Activated CD4-positive, alpha-beta T cell treated with anti-CD3 and anti-CD28 coated beads for 36 hours (primary cell): ENCODE data around the gene ZCCHC14. TPM values are rescaled to one million over a fixed set of nuclear protein-coding genes. Genes with fewer than 3 reads are reported as not detected.
"Not testable (repeated sequence)": the region's sequence is repeated elsewhere in the genome, so short reads cannot be mapped to it uniquely, and the experiment has no call there.

ENCODE experiments used
- ATAC-seq: fragments of 200-7000 bp; cut with Tn5 transposase; one replicate; pipeline ENCODE4 v1.10.0; 2021; ENCODE audit warnings: mild to moderate bottlenecking, moderate library complexity
- CTCF ChIA-PET: fragments of 350-600 bp; sonication (Branson Sonifier 250); formaldehyde crosslinking; loops from one replicate; lab custom pipeline; 2021; ENCODE audit warnings: antibody characterized with exemption; lab: Charles Lee
- POLR2A ChIA-PET: fragments of 350-600 bp; sonication (Branson Sonifier 250); formaldehyde crosslinking; loops from one replicate; lab custom pipeline; 2021; ENCODE audit warnings: antibody characterized with exemption, inconsistent platforms; lab: Charles Lee
- DNase-seq: peaks from one replicate; pipeline ENCODE4 v3.0.0-alpha.2; 2020
- H3K27ac Mint-ChIP-seq: one replicate; pipeline ENCODE4 v1.8.0; 2021; ENCODE audit warnings: mixed read lengths
- H3K27me3 Mint-ChIP-seq: one replicate; pipeline ENCODE4 v1.8.0; 2021; ENCODE audit warnings: mixed read lengths
- H3K36me3 Mint-ChIP-seq: one replicate; pipeline ENCODE4 v1.8.0; 2021; ENCODE audit warnings: low read depth, mixed read lengths
- H3K4me1 Mint-ChIP-seq: one replicate; pipeline ENCODE4 v1.8.0; 2021; ENCODE audit warnings: mixed read lengths
- H3K4me3 Mint-ChIP-seq: one replicate; pipeline ENCODE4 v1.8.0; 2021; ENCODE audit warnings: mild to moderate bottlenecking, moderate library complexity, mixed read lengths
- H3K9me3 Mint-ChIP-seq: one replicate; pipeline ENCODE4 v1.8.0; 2021; ENCODE audit warnings: low read depth, mixed read lengths
- intact Hi-C, 2 experiments: fragments of 100-400 bp; cut with DNase I in 1 of 2; cut with micrococcal nuclease in 1 of 2; formaldehyde crosslinking; loops; one replicate each; pipeline versions ENCODE4 v1.14.2 to v1.15.1; 2022 to 2024; cut with DNase I, micrococcal nuclease
- total RNA-seq, 2 experiments: library from RNA; stranded (reverse); gene quantifications; one replicate each; pipeline ENCODE4 v1.2.3, GENCODE V29; 2021

Gene ZCCHC14
- total RNA-seq, 2 experiments from 2014 or later = 10.1 to 12.9 TPM

- POLR2A ChIA-PET = not testable (repeated sequence)
- CTCF ChIA-PET = interaction anchor here (0.7 to 1.2 kb wide), 2 partner anchors 114 to 238 kb away, joined by 3 read pairs; no protein-coding TSS in a partner anchor
Measured at GRCh38 chr16:87521764-87522163, 28.9 kb upstream of the ZCCHC14 start.

GRCh38 chr16:87519170-87519569, 26.3 kb upstream of the ZCCHC14 start:
- POLR2A ChIA-PET, H3K4me3 Mint-ChIP-seq, H3K27me3 Mint-ChIP-seq, H3K36me3 Mint-ChIP-seq, intact Hi-C loops, H3K9me3 Mint-ChIP-seq, DNase-seq, ATAC-seq, H3K27ac Mint-ChIP-seq, H3K4me1 Mint-ChIP-seq: not testable (repeated sequence)
- CTCF ChIA-PET = interaction anchor here (1.0 kb wide), 1 partner anchor 117 kb away, joined by 3 read pairs; no protein-coding TSS in a partner anchor

More at GRCh38 chr16:87521764-87522163, 28.9 kb upstream of the ZCCHC14 start:
- H3K4me1 Mint-ChIP-seq, H3K27ac Mint-ChIP-seq, H3K4me3 Mint-ChIP-seq, DNase-seq, intact Hi-C loops, H3K36me3 Mint-ChIP-seq, ATAC-seq, H3K9me3 Mint-ChIP-seq: not testable (repeated sequence)
- H3K27me3 Mint-ChIP-seq = peaks cover 11% of the 10 kb centered on the region

- H3K4me1 Mint-ChIP-seq, H3K9me3 Mint-ChIP-seq, POLR2A ChIA-PET, ATAC-seq, H3K27ac Mint-ChIP-seq, DNase-seq, H3K27me3 Mint-ChIP-seq, H3K36me3 Mint-ChIP-seq, intact Hi-C loops, H3K4me3 Mint-ChIP-seq: not testable (repeated sequence)
- CTCF ChIA-PET = interaction anchor here (1.0 kb wide), 1 partner anchor 118 kb away, joined by 3 read pairs; no protein-coding TSS in a partner anchor
Measured at GRCh38 chr16:87518430-87519051, 25.7 kb upstream of the ZCCHC14 start.

- CTCF ChIA-PET, H3K36me3 Mint-ChIP-seq, POLR2A ChIA-PET, H3K4me1 Mint-ChIP-seq, H3K27me3 Mint-ChIP-seq, intact Hi-C loops, H3K27ac Mint-ChIP-seq, H3K9me3 Mint-ChIP-seq, H3K4me3 Mint-ChIP-seq: not testable (repeated sequence)
- DNase-seq (peak; percentile 32), ATAC-seq (peak; percentile 94)
Measured at GRCh38 chr16:87517610-87518429, 25.0 kb upstream of the ZCCHC14 start.

- H3K4me1 Mint-ChIP-seq = no peaks in the 10 kb centered on the region
- H3K27me3 Mint-ChIP-seq = peaks cover 8% of the 10 kb centered on the region
- H3K4me3 Mint-ChIP-seq = no peak overlapping the region
- DNase-seq = no peak
- no peak overlapping the region for H3K27ac Mint-ChIP-seq
- no peaks in the 10 kb centered on the region for H3K9me3 Mint-ChIP-seq
- no peak for ATAC-seq
- CTCF ChIA-PET = no interaction called here
- intact Hi-C loops = no loop called here
- H3K36me3 Mint-ChIP-seq = no peaks in the 10 kb centered on the region
- POLR2A ChIA-PET = interaction anchor here (0.6 kb wide), 1 partner anchor 120 kb away, joined by 5 read pairs; no protein-coding TSS in a partner anchor
Measured at GRCh38 chr16:87516361-87516760, 23.5 kb upstream of the ZCCHC14 start.

- POLR2A ChIA-PET = no interaction called here
- CTCF ChIA-PET = no interaction called here
- no peak overlapping the region for H3K4me3 Mint-ChIP-seq
- DNase-seq = no peak
- H3K27ac Mint-ChIP-seq = no peak overlapping the region
- intact Hi-C loops = no loop called here
- peaks cover 8% of the 10 kb centered on the region for H3K27me3 Mint-ChIP-seq
- no peaks in the 10 kb centered on the region for H3K9me3 Mint-ChIP-seq
- no peaks in the 10 kb centered on the region for H3K36me3 Mint-ChIP-seq
- ATAC-seq = no peak
- H3K4me1 Mint-ChIP-seq = no peaks in the 10 kb centered on the region
Measured at GRCh38 chr16:87515475-87516330, 22.9 kb upstream of the ZCCHC14 start.

GRCh38 chr16:87509778-87510177, 17.0 kb upstream of the ZCCHC14 start:
- POLR2A ChIA-PET, H3K4me3 Mint-ChIP-seq, H3K27ac Mint-ChIP-seq, H3K4me1 Mint-ChIP-seq, DNase-seq, ATAC-seq, H3K9me3 Mint-ChIP-seq, H3K36me3 Mint-ChIP-seq, intact Hi-C loops, CTCF ChIA-PET: not testable (repeated sequence)
- H3K27me3 Mint-ChIP-seq = peaks cover 20% of the 10 kb centered on the region

GRCh38 chr16:87507351-87508069, 14.7 kb upstream of the ZCCHC14 start:
- no peak for ATAC-seq
- CTCF ChIA-PET = interaction anchor here (1.2 kb wide), 1 partner anchor 129 kb away, joined by 4 read pairs; no protein-coding TSS in a partner anchor
- no peak overlapping the region for H3K27ac Mint-ChIP-seq
- H3K27me3 Mint-ChIP-seq = peaks cover 19% of the 10 kb centered on the region
- no peaks in the 10 kb centered on the region for H3K36me3 Mint-ChIP-seq
- no peaks in the 10 kb centered on the region for H3K9me3 Mint-ChIP-seq
- POLR2A ChIA-PET = no interaction called here
- peaks cover 5% of the 10 kb centered on the region for H3K4me1 Mint-ChIP-seq
- no peak overlapping the region for H3K4me3 Mint-ChIP-seq
- DNase-seq = no peak
- intact Hi-C loops = no loop called here

- ATAC-seq = no peak
Measured at GRCh38 chr16:87506423-87507350, 13.9 kb upstream of the ZCCHC14 start.

GRCh38 chr16:87505834-87506233, 13.0 kb upstream of the ZCCHC14 start:
- Mint-ChIP-seq H3K9me3 (no peaks in the 10 kb centered on the region), H3K36me3 (no peaks in the 10 kb centered on the region), H3K4me3 (no peak overlapping the region), H3K27ac (no peak overlapping the region), H3K27me3 (peaks cover 14% of the 10 kb centered on the region), H3K4me1 (peaks cover 5% of the 10 kb centered on the region)
- intact Hi-C loops = no loop called here
- POLR2A ChIA-PET = no interaction called here
- DNase-seq (no peak), ATAC-seq (no peak)
- CTCF ChIA-PET = no interaction called here

More at GRCh38 chr16:87506423-87507350, 13.9 kb upstream of the ZCCHC14 start:
- DNase-seq = no peak
- CTCF ChIA-PET = no interaction called here
- POLR2A ChIA-PET = no interaction called here
- Mint-ChIP-seq H3K9me3 (no peaks in the 10 kb centered on the region), H3K27me3 (peaks cover 16% of the 10 kb centered on the region), H3K27ac (no peak overlapping the region), H3K4me1 (peaks cover 5% of the 10 kb centered on the region), H3K36me3 (no peaks in the 10 kb centered on the region), H3K4me3 (no peak overlapping the region)
- intact Hi-C loops = no loop called here
